ENCODE results near the gene OSBP. TPM values are rescaled to one million over a fixed set of nuclear protein-coding genes. Genes with fewer than 3 reads are reported as not detected.
A peak's percentile ranks its signal among the peaks of the same experiment; 100 is the strongest.

Gene OSBP
- total and polyA plus RNA-seq, 9 of the 15 experiments (the other 6 are each of a cell fraction or from before 2014, with no cell fraction given): 11.7 to 49.0 (median 28.7) TPM

GRCh38 chr11:59550368-59550841, 65.2 kb downstream of the OSBP start (continued):
- TF ChIP-seq ZFPM2 (CRISPR knock-in tag; IDR thresholded peaks at IDR 0.05) (0 out of 2 replicates have a peak, but pooled peaks have one; percentile 20), CUX1 (CRISPR knock-in tag; IDR thresholded peaks at IDR 0.05) (no peak), CBX1 (IDR thresholded peaks at IDR 0.05; ENCODE audit: low read depth) (0 out of 2 replicates have a peak, but pooled peaks have one; percentile 32), MTA2 (IDR thresholded peaks at IDR 0.05; ENCODE audit: low read depth) (0 out of 2 replicates have a peak, but pooled peaks have one; percentile 8), KLF16 (IDR thresholded peaks at IDR 0.05) (no peak), PKNOX1 (IDR thresholded peaks at IDR 0.05) (no peak; the same call in 1 of the 2 replicates), ZNF696 (CRISPR knock-in tag; conservative IDR thresholded peaks at IDR 0.05) (no peak), ZNF785 (CRISPR knock-in tag; IDR thresholded peaks at IDR 0.05) (no peak), ZNF766 (CRISPR knock-in tag; conservative IDR thresholded peaks at IDR 0.05) (peak; percentile 76), ATF2 (CRISPR knock-in tag; IDR thresholded peaks at IDR 0.05) (no peak), ZNF707 (CRISPR knock-in tag; conservative IDR thresholded peaks at IDR 0.05) (no peak), ZBTB26 (CRISPR knock-in tag; IDR thresholded peaks at IDR 0.05) (no peak), HDAC3 (IDR thresholded peaks at IDR 0.05; ENCODE audit: borderline replicate concordance, partially characterized antibody) (peak; percentile 42), PBX2 (CRISPR knock-in tag; IDR thresholded peaks at IDR 0.05; ENCODE audit: low read depth) (no peak), PBX2 (tag; conservative IDR thresholded peaks at IDR 0.05; ENCODE audit: low read depth) (peak; percentile 4; the same call in 1 of the 2 replicates), SMARCC2 (IDR thresholded peaks at IDR 0.05; ENCODE audit: low read depth) (no peak), EZH2 (IDR thresholded peaks at IDR 0.05; ENCODE audit: borderline replicate concordance, low read depth, low read length) (no peak)

All from K562 (cell line).